GM18526 (cell line): Measurements from ENCODE around the gene NR3C2.

Source experiments
- POLR2A ChIP-seq: IDR thresholded peaks from 3 replicates; pipeline ENCODE4 v1.6.1; 2011; ENCODE audit not compliant: insufficient read length; ENCODE audit errors: extremely low read depth

Gene NR3C2

DNA sequence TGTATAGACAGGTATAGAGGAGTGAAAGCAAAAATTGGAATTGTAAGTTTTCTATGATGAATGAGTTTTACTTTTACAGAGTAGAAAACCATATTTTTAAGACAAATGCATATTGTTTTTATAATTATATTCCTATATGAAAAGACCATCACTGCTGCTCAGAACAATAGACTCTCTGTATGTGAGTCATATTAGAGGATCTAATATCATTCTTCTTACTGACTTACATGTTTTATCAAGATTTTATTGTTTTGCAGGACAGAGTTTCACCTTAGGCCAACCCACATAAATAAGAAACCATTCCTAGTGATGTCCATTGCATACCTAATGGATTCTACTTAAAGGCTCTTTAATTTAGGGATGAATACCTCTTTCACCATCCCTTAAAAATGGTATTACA lies 88.6 kb downstream of the NR3C2 start:
- TF ChIP-seq POLR2A: no peak

GRCh38 chr4:148349153-148349552 lies 93.1 kb downstream of the NR3C2 start:
- TF ChIP-seq POLR2A: no peak

DNA sequence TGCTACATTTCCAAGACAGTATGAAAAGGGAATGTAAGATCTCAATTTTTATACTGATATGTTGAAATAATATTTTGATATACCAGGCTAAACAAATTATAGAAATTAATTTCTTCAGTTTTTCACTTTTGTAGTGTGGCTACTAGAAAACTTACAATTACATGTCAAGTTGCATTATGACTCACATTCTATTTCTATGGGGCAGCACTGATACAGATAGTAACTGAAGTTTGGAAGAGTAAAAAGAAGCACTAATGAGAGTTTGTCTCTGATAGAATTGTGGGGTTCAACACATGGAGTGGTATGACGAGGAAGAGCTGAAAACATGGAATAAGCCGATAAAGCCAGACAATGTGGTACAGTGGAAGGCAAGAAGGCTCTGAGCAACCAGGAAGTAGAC lies 95.6 kb downstream of the NR3C2 start:
- TF ChIP-seq POLR2A: no peak

- no peak for TF ChIP-seq POLR2A
Measured at GRCh38 chr4:148345509-148345908, 96.7 kb downstream of the NR3C2 start.

GRCh38 chr4:148344941-148345340 lies 97.3 kb downstream of the NR3C2 start:
- TF ChIP-seq POLR2A: no peak

DNA sequence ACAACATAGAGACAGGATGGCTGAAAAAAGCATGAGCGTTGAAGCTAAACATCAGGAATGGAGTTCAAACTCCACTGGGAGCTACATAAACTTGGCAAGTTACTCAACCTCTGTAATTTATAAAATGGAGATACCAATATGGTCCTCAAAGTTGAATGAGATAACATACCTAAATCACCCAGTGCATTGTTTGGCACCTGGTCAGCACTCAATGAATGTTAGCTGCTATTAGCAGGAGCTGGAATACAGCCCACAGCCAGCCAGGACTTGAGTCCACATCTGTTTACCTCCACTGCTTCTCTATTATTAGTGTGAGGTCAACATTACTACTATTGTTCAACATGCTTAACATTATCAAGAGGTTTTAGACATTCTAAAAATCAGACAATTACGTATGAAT lies 97.9 kb downstream of the NR3C2 start:
- TF ChIP-seq POLR2A: no peak

DNA sequence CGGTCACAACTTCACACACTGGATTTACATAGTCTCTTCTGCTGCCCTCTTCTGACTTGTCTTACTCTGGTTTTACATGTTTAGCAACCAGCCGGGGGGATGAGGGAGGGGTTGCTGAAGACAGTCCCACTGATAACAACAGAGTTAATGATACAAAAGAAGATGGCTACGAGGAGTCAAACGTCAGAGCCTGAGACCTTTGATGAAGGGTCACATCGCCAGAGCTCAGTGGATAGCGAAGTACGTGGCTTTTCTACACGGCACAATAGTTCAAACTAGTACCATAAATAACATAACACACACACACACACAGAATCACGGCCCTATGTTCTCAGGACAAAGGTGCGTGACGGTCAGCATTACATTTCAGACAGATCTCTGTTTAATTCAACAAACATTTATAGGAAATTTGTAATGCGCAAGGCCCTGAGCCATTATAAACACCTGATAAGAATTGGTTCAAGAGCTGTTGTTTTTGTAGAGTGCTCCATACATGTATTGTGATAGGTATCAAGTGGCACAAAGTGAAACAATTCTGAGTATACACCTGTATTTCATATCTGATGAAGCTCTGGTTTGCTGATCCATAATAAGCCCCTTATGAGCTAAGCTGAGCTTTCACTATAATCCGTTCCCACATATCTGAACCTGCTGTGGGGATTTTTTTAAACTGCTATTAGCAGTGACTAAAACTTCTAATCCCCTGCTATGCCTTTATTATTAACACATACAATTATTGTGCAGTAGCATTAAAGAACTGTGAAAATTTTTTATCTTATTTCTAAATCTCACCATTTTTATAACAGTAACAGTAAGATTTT lies 100.0 kb downstream of the NR3C2 start:
- TF ChIP-seq POLR2A: no peak

GRCh38 chr4:148335133-148335532 lies 107.1 kb downstream of the NR3C2 start:
- TF ChIP-seq POLR2A: no peak

- TF ChIP-seq POLR2A: no peak
Measured at GRCh38 chr4:148333265-148333664, 108.9 kb downstream of the NR3C2 start.

DNA sequence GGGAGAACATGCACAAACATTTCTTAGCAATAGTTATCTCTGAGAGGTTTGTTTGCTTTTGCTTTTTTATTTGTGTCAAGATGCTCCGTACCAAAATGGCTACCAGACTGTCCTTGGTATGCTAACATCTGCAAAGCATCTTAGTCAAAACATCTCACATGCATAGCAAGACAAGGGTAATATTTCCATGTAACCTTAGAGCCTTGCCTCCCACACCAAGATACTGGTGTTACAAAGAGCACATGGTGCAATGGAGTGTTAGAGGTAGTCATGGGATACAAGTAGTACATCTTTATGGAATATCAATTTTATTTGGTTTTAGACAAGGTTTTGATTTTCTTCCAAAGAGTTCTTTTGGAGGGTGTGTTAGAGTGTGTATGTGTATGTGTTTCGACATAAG lies 109.7 kb downstream of the NR3C2 start:
- TF ChIP-seq POLR2A: no peak

DNA sequence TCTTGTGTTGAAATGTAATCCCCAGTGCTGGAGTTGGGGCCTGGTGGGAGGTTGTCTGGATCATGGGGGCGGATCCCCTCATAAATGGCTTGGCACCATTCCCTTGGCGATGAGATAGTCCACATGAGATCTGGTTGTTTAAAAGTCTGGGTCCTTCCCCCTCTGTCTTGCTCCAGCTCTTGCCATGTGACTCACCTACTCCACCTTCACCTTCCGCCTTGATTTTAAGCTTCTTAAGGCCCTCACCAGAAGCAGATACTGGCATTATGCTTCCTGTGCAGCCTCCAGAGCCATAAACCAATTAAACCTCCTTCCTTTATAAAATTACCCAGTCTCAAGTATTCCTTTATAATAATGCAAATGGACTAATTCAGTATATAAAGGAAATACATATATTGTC lies 111.5 kb downstream of the NR3C2 start:
- TF ChIP-seq POLR2A: no peak

DNA sequence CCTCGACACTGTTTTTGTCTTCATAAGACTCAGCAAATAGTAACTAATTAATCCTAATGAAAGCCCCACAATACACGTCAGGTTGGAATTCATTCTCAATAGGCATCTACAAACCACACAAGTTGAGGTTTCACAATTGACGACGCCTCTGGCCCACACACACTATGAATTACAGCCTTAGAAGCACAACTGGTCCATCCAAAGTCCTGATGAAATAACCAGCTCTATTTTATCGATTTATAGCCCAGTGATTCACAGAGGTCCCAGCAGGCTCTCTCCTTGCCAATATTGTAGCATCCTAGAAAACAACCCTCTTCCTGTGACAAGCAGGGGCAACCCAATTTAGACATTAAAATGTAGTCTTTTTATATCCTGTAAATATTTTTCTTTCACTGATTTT lies 112.1 kb downstream of the NR3C2 start:
- TF ChIP-seq POLR2A: no peak

- no peak for TF ChIP-seq POLR2A
Measured at GRCh38 chr4:148329751-148330150, 112.5 kb downstream of the NR3C2 start.

GRCh38 chr4:148327683-148328082 lies 114.5 kb downstream of the NR3C2 start:
- no peak for TF ChIP-seq POLR2A

GRCh38 chr4:148315049-148315448 lies 127.2 kb downstream of the NR3C2 start:
- TF ChIP-seq POLR2A: no peak

- no peak for TF ChIP-seq POLR2A
Measured at GRCh38 chr4:148312956-148313490, 129.2 kb downstream of the NR3C2 start.

- no peak for TF ChIP-seq POLR2A
Measured at GRCh38 chr4:148311526-148311925, 130.7 kb downstream of the NR3C2 start.
